ENCODE data around the gene CHRM2.

DNA sequence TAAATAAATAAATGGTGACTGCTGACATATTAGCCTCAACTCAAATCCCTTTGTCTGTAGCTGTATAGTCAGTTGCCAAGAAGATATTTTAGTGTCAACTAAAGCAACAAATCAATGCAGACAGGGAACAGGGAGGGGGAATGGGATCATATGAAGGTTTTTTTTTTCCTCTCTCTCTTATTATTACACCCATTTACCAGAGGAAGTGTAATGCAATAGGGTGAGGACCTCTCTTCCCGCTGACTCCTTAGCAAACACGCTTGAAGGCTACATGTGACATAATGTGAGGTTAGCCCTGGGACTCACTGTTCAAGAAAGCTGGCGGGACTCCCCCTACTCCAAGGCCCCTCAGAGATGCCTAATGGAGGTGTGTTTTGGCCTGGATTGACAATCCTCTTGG, 88.2 kb downstream of the CHRM2 start:
- TF ChIP-seq CTCF (conservative IDR thresholded peaks at IDR 0.05) (no peak), EZH2 (IDR thresholded peaks at IDR 0.05; ENCODE audit: low read depth) (no peak)

All from PC-9 (cell line).